ENCODE measurements around the gene RABL6. TPM values are rescaled to one million over a fixed set of nuclear protein-coding genes. Genes with fewer than 3 reads are reported as not detected.
"Not testable (repeated sequence)": the region's sequence is repeated elsewhere in the genome, so short reads cannot be mapped to it uniquely, and the experiment has no call there.

The RABL6 gene
- total RNA-seq, 1 donor from 2014 or later: 62.2 TPM

GRCh38 chr9:136764301-136764891, 43.4 kb upstream of the RABL6 start, which contains the start of gene LCN15:
Gene LCN15 (minus strand): TSS chr9:136764518. CDS start chr9:136764488, 30 bp downstream.
- peaks cover 16% of the 10 kb centered on the region for H3K27me3 ChIP-seq (ENCODE audit: low read depth)
- DNase-seq (no peak), ATAC-seq (no peak)
- no peak within 1 kb of the TSS for H3K27ac ChIP-seq
- no peak for TF ChIP-seq CTCF (IDR thresholded peaks at IDR 0.05)
- no peaks in the 10 kb centered on the region for H3K36me3 ChIP-seq
- H3K4me1 ChIP-seq: no peaks in the 10 kb centered on the region
- H3K9me3 ChIP-seq: no peaks in the 10 kb centered on the region
- H3K4me3 ChIP-seq: no peak within 1 kb of the TSS
- intact Hi-C loops (cut with DNase I): no loop called here

GRCh38 chr9:136765041-136765440, 42.7 kb upstream of the RABL6 start:
- DNase-seq (no peak), ATAC-seq (no peak)
- Histone ChIP-seq H3K4me1 (no peaks in the 10 kb centered on the region), H3K36me3 (no peaks in the 10 kb centered on the region), H3K27ac (no peak overlapping the region), H3K27me3 (ENCODE audit: low read depth) (peaks cover 12% of the 10 kb centered on the region), H3K4me3 (no peak overlapping the region), H3K9me3 (no peaks in the 10 kb centered on the region)
- intact Hi-C loops (cut with DNase I): no loop called here
- no peak for TF ChIP-seq CTCF (IDR thresholded peaks at IDR 0.05)

- H3K9me3 ChIP-seq; H3K4me3 ChIP-seq; H3K27me3 ChIP-seq (ENCODE audit: low read depth); intact Hi-C loops (cut with DNase I); H3K4me1 ChIP-seq; DNase-seq; H3K36me3 ChIP-seq; H3K27ac ChIP-seq; ATAC-seq: not testable (repeated sequence)
Measured at GRCh38 chr9:136765745-136766409, 41.9 kb upstream of the RABL6 start.

GRCh38 chr9:136766410-136767120, 41.2 kb upstream of the RABL6 start:
- ATAC-seq; DNase-seq; H3K4me3 ChIP-seq; H3K27ac ChIP-seq; H3K9me3 ChIP-seq; H3K4me1 ChIP-seq; intact Hi-C loops (cut with DNase I); H3K27me3 ChIP-seq (ENCODE audit: low read depth); H3K36me3 ChIP-seq: not testable (repeated sequence)
- TF ChIP-seq CTCF (IDR thresholded peaks at IDR 0.05): peak; percentile 47

GRCh38 chr9:136769710-136770191, 38.0 kb upstream of the RABL6 start:
- Histone ChIP-seq H3K36me3 (no peaks in the 10 kb centered on the region), H3K27ac (no peak overlapping the region), H3K27me3 (ENCODE audit: low read depth) (peaks cover under 1% of the 10 kb centered on the region), H3K4me3 (no peak overlapping the region), H3K9me3 (peaks cover 7% of the 10 kb centered on the region), H3K4me1 (no peaks in the 10 kb centered on the region)
- intact Hi-C loops (cut with DNase I): no loop called here
- no peak for DNase-seq
- peak; percentile 46 for TF ChIP-seq CTCF (IDR thresholded peaks at IDR 0.05)
- peak; percentile 54 to 60 for ATAC-seq
